Glutamatergic neuron (in vitro differentiated cells): ENCODE results near the gene PI4KA. TPM values are rescaled to one million over a fixed set of nuclear protein-coding genes. Genes with fewer than 3 reads are reported as not detected.

Experiments used
- DNase-seq: peaks from one replicate; pipeline ENCODE4 v3.0.0; 2022
- H3K27ac Mint-ChIP-seq: one replicate; pipeline ENCODE4 v1.8.0; 2020; ENCODE audit warnings: mild to moderate bottlenecking, mixed read lengths, inconsistent platforms; ENCODE audit not compliant: unreplicated experiment
- H3K27me3 Mint-ChIP-seq: one replicate; pipeline ENCODE4 v1.8.0; 2020; ENCODE audit warnings: mild to moderate bottlenecking, moderate library complexity, mixed read lengths, inconsistent platforms; ENCODE audit not compliant: unreplicated experiment
- H3K36me3 Mint-ChIP-seq: one replicate; pipeline ENCODE4 v1.8.0; 2020; ENCODE audit warnings: mild to moderate bottlenecking, mixed read lengths, inconsistent platforms; ENCODE audit not compliant: unreplicated experiment
- H3K4me1 Mint-ChIP-seq: one replicate; pipeline ENCODE4 v1.8.0; 2020; ENCODE audit warnings: mild to moderate bottlenecking, low read depth, mixed read lengths, inconsistent platforms; ENCODE audit not compliant: unreplicated experiment
- H3K4me3 Mint-ChIP-seq: one replicate; pipeline ENCODE4 v1.8.0; 2020; ENCODE audit warnings: mild to moderate bottlenecking, mixed read lengths, inconsistent platforms; ENCODE audit not compliant: unreplicated experiment
- H3K9me3 Mint-ChIP-seq: one replicate; pipeline ENCODE4 v1.8.0; 2020; ENCODE audit warnings: mild to moderate bottlenecking, moderate library complexity, mixed read lengths, inconsistent platforms; ENCODE audit not compliant: unreplicated experiment
- total RNA-seq: library from RNA; stranded (reverse); fragmentation: NEBNext Ultra II Directional; extraction: Animal tissue kit (Norgen Biotek cat#: 25700); gene quantifications from one replicate; pipeline ENCODE4 v1.2.1, GENCODE V29; 2021; ENCODE audit not compliant: unreplicated experiment
- TF ChIP-seq, protein P1 (sequence below): fragments of 200-600 bp; sonication (generic); IDR thresholded peaks from one replicate; pipeline ENCODE4 v1.5.0; 2021; ENCODE audit not compliant: partially characterized antibody, unreplicated experiment

The PI4KA gene
- total RNA-seq, 1 donor from 2014 or later = 165 TPM

GRCh38 chr22:20760084-20760483 lies 98.5 kb downstream of the PI4KA start:
- Mint-ChIP-seq H3K36me3 (no peaks in the 10 kb centered on the region), H3K9me3 (no peaks in the 10 kb centered on the region), H3K4me3 (no peak overlapping the region), H3K4me1 (no peaks in the 10 kb centered on the region), H3K27me3 (peaks cover 6% of the 10 kb centered on the region), H3K27ac (no peak overlapping the region)
- TF ChIP-seq, protein P1, sequence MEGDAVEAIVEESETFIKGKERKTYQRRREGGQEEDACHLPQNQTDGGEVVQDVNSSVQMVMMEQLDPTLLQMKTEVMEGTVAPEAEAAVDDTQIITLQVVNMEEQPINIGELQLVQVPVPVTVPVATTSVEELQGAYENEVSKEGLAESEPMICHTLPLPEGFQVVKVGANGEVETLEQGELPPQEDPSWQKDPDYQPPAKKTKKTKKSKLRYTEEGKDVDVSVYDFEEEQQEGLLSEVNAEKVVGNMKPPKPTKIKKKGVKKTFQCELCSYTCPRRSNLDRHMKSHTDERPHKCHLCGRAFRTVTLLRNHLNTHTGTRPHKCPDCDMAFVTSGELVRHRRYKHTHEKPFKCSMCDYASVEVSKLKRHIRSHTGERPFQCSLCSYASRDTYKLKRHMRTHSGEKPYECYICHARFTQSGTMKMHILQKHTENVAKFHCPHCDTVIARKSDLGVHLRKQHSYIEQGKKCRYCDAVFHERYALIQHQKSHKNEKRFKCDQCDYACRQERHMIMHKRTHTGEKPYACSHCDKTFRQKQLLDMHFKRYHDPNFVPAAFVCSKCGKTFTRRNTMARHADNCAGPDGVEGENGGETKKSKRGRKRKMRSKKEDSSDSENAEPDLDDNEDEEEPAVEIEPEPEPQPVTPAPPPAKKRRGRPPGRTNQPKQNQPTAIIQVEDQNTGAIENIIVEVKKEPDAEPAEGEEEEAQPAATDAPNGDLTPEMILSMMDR = no peak
- DNase-seq = no peak

GRCh38 chr22:20758688-20759087 lies 99.9 kb downstream of the PI4KA start:
- Mint-ChIP-seq H3K27me3 (peaks cover 4% of the 10 kb centered on the region), H3K36me3 (no peaks in the 10 kb centered on the region), H3K27ac (no peak overlapping the region), H3K4me1 (no peaks in the 10 kb centered on the region), H3K4me3 (no peak overlapping the region), H3K9me3 (no peaks in the 10 kb centered on the region)
- DNase-seq = no peak
- TF ChIP-seq, protein P1 = no peak

GRCh38 chr22:20756846-20757245 lies 101.8 kb downstream of the PI4KA start:
- H3K36me3 Mint-ChIP-seq = no peaks in the 10 kb centered on the region
- no peaks in the 10 kb centered on the region for H3K9me3 Mint-ChIP-seq
- no peak for DNase-seq

DNA sequence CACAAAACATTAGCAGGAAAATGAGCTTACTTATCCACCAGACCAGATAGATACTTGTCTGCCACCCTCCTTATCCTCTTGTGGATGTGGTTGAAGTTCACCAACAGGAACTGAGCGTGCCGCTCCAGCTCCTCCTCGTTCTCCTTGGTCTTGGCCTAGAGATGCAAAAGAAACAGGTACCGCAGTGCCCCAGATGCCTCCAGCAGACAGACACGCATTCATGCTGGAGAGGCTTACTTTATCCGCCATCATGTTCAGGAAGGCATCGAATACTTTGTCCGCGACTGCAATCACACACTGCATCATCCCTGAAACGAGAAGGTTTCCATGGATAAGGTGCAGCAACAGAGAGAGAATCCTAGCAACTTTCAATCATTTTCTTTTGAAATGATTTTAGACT lies 105.7 kb downstream of the PI4KA start:
- Mint-ChIP-seq H3K9me3 (peaks cover 2% of the 10 kb centered on the region), H3K27ac (no peak overlapping the region), H3K36me3 (no peaks in the 10 kb centered on the region), H3K4me3 (no peak overlapping the region), H3K27me3 (peaks cover 6% of the 10 kb centered on the region), H3K4me1 (no peaks in the 10 kb centered on the region)
- DNase-seq = no peak
- TF ChIP-seq, protein P1 = no peak

More at GRCh38 chr22:20756846-20757245, 101.8 kb downstream of the PI4KA start:
- H3K27ac Mint-ChIP-seq = no peak overlapping the region
- peaks cover 4% of the 10 kb centered on the region for H3K27me3 Mint-ChIP-seq
- TF ChIP-seq, protein P1 = no peak
- no peaks in the 10 kb centered on the region for H3K4me1 Mint-ChIP-seq
- no peak overlapping the region for H3K4me3 Mint-ChIP-seq

DNA sequence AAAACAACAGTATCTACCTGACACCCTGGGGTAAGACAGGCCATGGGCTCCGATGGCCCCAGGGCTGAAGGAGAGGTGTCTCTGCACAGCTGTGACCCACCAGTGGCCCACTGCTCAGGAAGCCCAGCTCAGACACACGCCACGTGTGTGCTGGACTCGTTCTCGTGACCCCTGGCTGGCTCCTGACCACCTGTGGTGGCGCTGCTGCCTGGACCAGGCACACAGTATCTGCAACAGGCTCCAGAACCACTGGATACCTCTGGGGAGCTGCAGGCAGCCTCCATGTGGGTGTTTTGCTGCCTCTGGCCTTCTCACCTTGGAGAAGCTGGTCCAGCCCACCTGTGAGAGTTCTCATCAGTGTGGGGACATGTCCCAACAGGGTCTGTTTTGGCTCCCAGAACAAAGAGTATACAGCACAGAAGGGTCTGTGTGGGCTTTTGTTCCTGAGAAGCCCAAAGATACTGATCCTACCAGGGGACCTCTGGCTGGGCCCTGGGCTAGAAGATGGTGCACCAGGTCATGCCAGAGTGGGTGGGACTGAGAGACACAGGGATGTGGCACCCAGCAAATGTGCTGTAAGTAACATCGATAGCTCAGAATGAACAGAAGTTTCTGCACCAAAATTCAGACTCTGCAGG lies 106.4 kb downstream of the PI4KA start:
- Mint-ChIP-seq H3K4me3 (no peak overlapping the region), H3K4me1 (no peaks in the 10 kb centered on the region)

More for the DNA sequence above, 106.4 kb downstream of the PI4KA start:
- no peak for DNase-seq
- H3K27me3 Mint-ChIP-seq = peaks cover 6% of the 10 kb centered on the region
- no peaks in the 10 kb centered on the region for H3K36me3 Mint-ChIP-seq
- TF ChIP-seq, protein P1 = no peak
- no peak overlapping the region for H3K27ac Mint-ChIP-seq
- peaks cover 2% of the 10 kb centered on the region for H3K9me3 Mint-ChIP-seq
